ENCODE measurements around the gene CDHR4. TPM values are rescaled to one million over a fixed set of nuclear protein-coding genes. Genes with fewer than 3 reads are reported as not detected.

CDHR4 gene
- total and polyA plus RNA-seq, 10 donors: 0.06 to 0.29 TPM; not detected in 8

DNA sequence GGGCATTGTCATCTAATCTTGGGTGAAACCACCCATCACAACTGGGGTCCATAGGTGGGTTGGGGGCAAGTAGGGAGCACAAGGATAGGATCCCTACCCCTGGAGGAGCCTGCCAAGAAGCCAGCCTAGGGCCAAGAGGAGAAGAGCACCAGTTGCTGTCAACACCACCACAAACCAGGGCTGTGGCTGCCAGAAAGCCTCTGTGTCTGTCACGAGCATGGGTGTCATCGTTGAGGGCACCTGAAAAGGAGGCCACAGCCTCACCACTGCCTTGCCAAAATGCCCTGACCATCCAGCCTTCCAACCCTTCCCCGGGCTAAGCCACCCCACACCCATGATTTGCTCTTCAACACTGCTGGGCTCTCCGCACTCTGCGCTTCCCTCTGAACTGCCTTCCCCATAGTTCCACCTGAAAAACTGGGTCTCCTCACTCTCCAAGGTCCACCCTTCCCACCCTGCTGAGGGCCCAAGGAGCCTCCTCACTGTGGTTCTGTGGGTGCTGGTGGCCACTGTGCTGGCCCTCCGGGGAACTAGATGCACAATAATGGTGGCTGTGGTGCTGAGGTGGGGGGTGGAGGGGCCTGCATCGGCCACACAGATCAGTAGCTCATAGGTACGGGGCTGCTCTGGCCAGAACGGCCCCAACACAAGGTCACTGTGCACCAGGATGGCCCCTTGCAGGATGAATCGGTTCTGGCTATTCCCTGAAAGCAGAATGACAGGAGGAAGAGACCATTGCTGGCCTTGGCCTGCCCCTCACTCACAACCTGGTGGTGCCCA is 7.1 kb downstream of the CDHR4 start:
- Histone ChIP-seq H3K27me3 (replicated peaks in 1 of 7) (no peaks in the 10 kb centered on the region), H3K9me3 (no peaks in the 10 kb centered on the region), H3K36me3 (no peaks in the 10 kb centered on the region), H3K27ac (no peak overlapping the region), H3K4me3 (no peak overlapping the region), H3K4me1 (peaks cover 0 to 6% (median 0%) of the 10 kb centered on the region in 6 donors)
- WGBS, 5 donors: 89 to 94% (median 93%) methylated on average over 10 of the region's 10 CpGs
- intact Hi-C loops (cut with DNase I; ENCODE audit: low total_unique reads): no loop called here
- TF ChIP-seq, protein P1, sequence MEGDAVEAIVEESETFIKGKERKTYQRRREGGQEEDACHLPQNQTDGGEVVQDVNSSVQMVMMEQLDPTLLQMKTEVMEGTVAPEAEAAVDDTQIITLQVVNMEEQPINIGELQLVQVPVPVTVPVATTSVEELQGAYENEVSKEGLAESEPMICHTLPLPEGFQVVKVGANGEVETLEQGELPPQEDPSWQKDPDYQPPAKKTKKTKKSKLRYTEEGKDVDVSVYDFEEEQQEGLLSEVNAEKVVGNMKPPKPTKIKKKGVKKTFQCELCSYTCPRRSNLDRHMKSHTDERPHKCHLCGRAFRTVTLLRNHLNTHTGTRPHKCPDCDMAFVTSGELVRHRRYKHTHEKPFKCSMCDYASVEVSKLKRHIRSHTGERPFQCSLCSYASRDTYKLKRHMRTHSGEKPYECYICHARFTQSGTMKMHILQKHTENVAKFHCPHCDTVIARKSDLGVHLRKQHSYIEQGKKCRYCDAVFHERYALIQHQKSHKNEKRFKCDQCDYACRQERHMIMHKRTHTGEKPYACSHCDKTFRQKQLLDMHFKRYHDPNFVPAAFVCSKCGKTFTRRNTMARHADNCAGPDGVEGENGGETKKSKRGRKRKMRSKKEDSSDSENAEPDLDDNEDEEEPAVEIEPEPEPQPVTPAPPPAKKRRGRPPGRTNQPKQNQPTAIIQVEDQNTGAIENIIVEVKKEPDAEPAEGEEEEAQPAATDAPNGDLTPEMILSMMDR (IDR thresholded peaks at IDR 0.05 in 8 of 11, conservative IDR thresholded peaks at IDR 0.05 in 3 of 11): no peak
- TF ChIP-seq POLR2A (IDR thresholded peaks at IDR 0.05): no peak
- TF ChIP-seq POLR2AphosphoS5 (IDR thresholded peaks at IDR 0.05): no peak
- DNase-seq: peak; percentile 56

DNA sequence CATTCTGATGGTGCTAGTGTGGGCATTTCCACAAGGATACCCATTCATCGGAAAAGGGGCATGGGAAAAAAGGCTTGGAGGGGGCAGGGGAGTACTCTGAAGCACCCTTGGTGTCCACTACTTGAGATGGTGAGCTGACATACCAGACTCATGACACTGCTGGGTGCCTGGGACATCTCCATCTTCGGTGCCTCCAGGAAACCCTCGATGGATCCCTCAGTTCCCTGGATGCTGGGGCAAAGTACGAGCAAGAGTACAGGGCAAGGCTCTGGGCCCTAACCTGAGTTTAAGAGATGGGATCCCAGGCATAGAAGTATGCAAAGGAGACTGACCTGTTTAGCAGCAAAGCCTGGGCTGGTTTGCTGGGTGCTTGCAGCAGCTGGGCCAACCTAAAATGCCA is 8.1 kb downstream of the CDHR4 start:
- Histone ChIP-seq H3K4me3 (no peak overlapping the region), H3K9me3 (no peaks in the 10 kb centered on the region), H3K27me3 (replicated peaks in 1 of 7) (no peaks in the 10 kb centered on the region), H3K36me3 (no peaks in the 10 kb centered on the region), H3K4me1 (peaks cover 6 to 16% (median 9%) of the 10 kb centered on the region in 6 donors), H3K27ac (no peak overlapping the region)
- intact Hi-C loops (cut with DNase I; ENCODE audit: low total_unique reads): no loop called here
- DNase-seq: peak; percentile 41
- WGBS, 5 donors: 89 to 98% (median 98%) methylated on average over 4 of the region's 4 CpGs
- TF ChIP-seq, protein P1 (IDR thresholded peaks at IDR 0.05 in 8 of 11, conservative IDR thresholded peaks at IDR 0.05 in 3 of 11): no peak
- TF ChIP-seq POLR2AphosphoS5 (IDR thresholded peaks at IDR 0.05): no peak
- TF ChIP-seq POLR2A (IDR thresholded peaks at IDR 0.05): no peak

DNA sequence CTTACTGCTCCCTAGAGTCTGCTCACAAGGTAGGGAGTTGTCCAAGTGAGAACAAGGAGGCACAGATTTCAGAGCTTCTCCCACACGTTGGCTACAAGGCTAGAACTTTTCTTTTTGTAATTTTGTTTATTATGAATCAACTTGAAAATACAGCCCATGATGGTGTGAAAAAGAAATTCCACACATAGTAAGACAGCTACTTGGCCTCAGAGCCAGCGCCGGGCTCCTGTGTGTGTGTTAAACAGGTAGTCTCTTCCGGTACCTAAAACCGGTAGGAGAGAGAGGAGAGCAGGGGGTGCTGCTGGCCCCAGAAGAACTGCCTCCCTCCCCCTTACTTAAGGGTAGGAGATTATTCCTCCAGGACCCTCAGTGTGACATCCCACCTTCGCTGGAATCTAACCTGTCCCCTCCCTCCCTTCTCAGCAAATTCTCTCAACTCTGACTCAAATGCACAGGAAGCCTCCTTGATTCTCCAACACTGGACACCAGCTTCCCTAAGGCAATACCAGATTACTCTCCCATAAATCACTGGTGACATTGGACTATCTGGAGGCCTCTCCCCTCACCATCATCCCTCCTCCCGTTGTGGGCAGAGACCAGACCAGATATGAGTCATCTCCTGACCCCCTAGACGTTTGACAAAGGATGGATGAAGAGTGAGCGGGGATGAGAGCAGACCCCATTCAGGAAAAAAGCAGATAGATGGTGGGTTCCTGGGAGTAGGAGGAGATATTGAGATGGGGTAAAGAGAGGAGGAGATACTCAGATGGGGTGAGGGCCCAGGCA is 8.9 kb downstream of the CDHR4 start:
- peak; percentile 51 for DNase-seq
- intact Hi-C loops (cut with DNase I; ENCODE audit: low total_unique reads): no loop called here
- Histone ChIP-seq H3K9me3 (no peaks in the 10 kb centered on the region), H3K4me1 (peaks cover 6 to 16% (median 10%) of the 10 kb centered on the region in 6 donors), H3K27me3 (replicated peaks in 1 of 7) (no peaks in the 10 kb centered on the region), H3K36me3 (no peaks in the 10 kb centered on the region), H3K27ac (no peak overlapping the region), H3K4me3 (no peak overlapping the region)
- WGBS, 5 donors: 59 to 73% (median 64%) methylated on average over 9 of the region's 9 CpGs
- TF ChIP-seq POLR2A (IDR thresholded peaks at IDR 0.05) (no peak), POLR2AphosphoS5 (IDR thresholded peaks at IDR 0.05) (no peak)
- TF ChIP-seq, protein P1 (IDR thresholded peaks at IDR 0.05 in 8 of 11, conservative IDR thresholded peaks at IDR 0.05 in 3 of 11): no peak

DNA sequence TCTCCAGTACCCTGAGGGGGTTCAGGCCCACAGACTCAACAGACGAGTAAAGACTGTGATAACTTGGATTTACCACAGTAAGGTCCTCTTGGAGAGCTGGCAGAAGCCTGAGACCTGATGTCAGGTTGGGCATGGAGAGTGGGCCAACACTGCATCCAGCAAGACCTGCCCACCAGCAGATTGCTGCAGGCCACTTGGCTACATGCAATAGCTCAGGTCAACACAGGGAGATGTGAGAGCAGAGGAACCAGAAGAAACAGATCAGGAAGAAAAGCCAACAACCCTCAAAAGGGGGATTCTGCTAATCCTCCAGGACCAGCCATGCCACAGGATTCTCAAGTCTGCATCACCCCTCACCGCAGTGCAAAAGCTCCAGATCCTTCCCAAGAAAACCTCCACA is 11.6 kb downstream of the CDHR4 start:
- Histone ChIP-seq H3K4me3 (no peak overlapping the region), H3K27ac (peak overlapping the region in 5 of 8 donors; percentile 97 to 99 (median 98)), H3K27me3 (replicated peaks in 1 of 7) (no peaks in the 10 kb centered on the region), H3K4me1 (peaks cover 22 to 43% (median 37%) of the 10 kb centered on the region in 6 donors), H3K36me3 (peaks cover 0 to 22% (median 4%) of the 10 kb centered on the region in 6 donors), H3K9me3 (no peaks in the 10 kb centered on the region)
- no peak for TF ChIP-seq POLR2AphosphoS5 (IDR thresholded peaks at IDR 0.05)
- TF ChIP-seq, protein P1 (IDR thresholded peaks at IDR 0.05 in 8 of 11, conservative IDR thresholded peaks at IDR 0.05 in 3 of 11): no peak
- TF ChIP-seq POLR2A (IDR thresholded peaks at IDR 0.05): no peak
- intact Hi-C loops (cut with DNase I; ENCODE audit: low total_unique reads): no loop called here
- peak; percentile 49 for DNase-seq
- 88 to 100% (median 94%) methylated on average over 2 of the region's 2 CpGs for WGBS, 5 donors
